OCI-LY1 (cell line): Measurements from ENCODE around the gene RASL10A.

ENCODE experiments used
- CTCF ChIP-seq: fragments of 200-600 bp; sonication (generic), shearing (Covaris generic); IDR thresholded peaks from 2 replicates; pipeline ENCODE4 v1.5.1; 2017; ENCODE audit warnings: mild to moderate bottlenecking, antibody characterized with exemption, low read length, moderate library complexity, mixed read lengths
- EZH2 ChIP-seq: fragments of 200-600 bp; sonication (generic), shearing (Covaris generic); IDR thresholded peaks from 2 replicates; pipeline ENCODE4 v1.8.0; 2017; ENCODE audit warnings: borderline replicate concordance, mixed run types, mild to moderate bottlenecking, antibody characterized with exemption, low read length, moderate library complexity, mixed read lengths

- TF ChIP-seq CTCF (no peak), EZH2 (no peak)
Measured at GRCh38 chr22:29339381-29340235, 24.1 kb upstream of the RASL10A start.
